GM21825 (cell line): ENCODE results near the gene RPTOR.
A peak's percentile ranks its signal among the peaks of the same experiment; 100 is the strongest.

Experiments used
- ATAC-seq: cut with Tn5 transposase; IDR thresholded peaks from one replicate; pipeline ENCODE4 v1.9.1; 2021; ENCODE audit warnings: mild to moderate bottlenecking, moderate library complexity; ENCODE audit not compliant: unreplicated experiment

Gene RPTOR

GRCh38 chr17:80853076-80853475 lies 308.4 kb downstream of the RPTOR start:
- no peak for ATAC-seq

GRCh38 chr17:80854220-80854619 lies 309.6 kb downstream of the RPTOR start:
- ATAC-seq: no peak

- ATAC-seq: no peak
These were observed 310.7 kb downstream of the RPTOR start for GRCh38 chr17:80855196-80855947.

- ATAC-seq: peak; percentile 84
These were observed 311.6 kb downstream of the RPTOR start for GRCh38 chr17:80855948-80856862.

GRCh38 chr17:80856863-80857755 lies 312.5 kb downstream of the RPTOR start:
- peak; percentile 5 for ATAC-seq

GRCh38 chr17:80857756-80858171 lies 313.1 kb downstream of the RPTOR start:
- no peak for ATAC-seq

- ATAC-seq: no peak
These were observed 313.8 kb downstream of the RPTOR start for GRCh38 chr17:80858301-80859001.

GRCh38 chr17:80859002-80859941 lies 314.6 kb downstream of the RPTOR start:
- ATAC-seq: no peak

GRCh38 chr17:80860101-80860671 lies 315.5 kb downstream of the RPTOR start:
- no peak for ATAC-seq

GRCh38 chr17:80860703-80861417 lies 316.2 kb downstream of the RPTOR start:
- no peak for ATAC-seq

- ATAC-seq: no peak
These were observed 316.8 kb downstream of the RPTOR start for GRCh38 chr17:80861418-80861815.

- no peak for ATAC-seq
These were observed 317.3 kb downstream of the RPTOR start for GRCh38 chr17:80861892-80862291.

GRCh38 chr17:80862481-80862961 lies 317.9 kb downstream of the RPTOR start:
- no peak for ATAC-seq

- no peak for ATAC-seq
These were observed 318.3 kb downstream of the RPTOR start for GRCh38 chr17:80862978-80863377.

- ATAC-seq: no peak
These were observed 319.0 kb downstream of the RPTOR start for GRCh38 chr17:80863626-80864025.

- no peak for ATAC-seq
These were observed 320.1 kb downstream of the RPTOR start for GRCh38 chr17:80864751-80865150.

- ATAC-seq: no peak
These were observed 321.6 kb downstream of the RPTOR start for GRCh38 chr17:80866050-80866793.
